K562 treated with DMSO at 1 percent for 24 hours (cell line): ENCODE data around the gene ATP1B3. TPM values are rescaled to one million over a fixed set of nuclear protein-coding genes. Genes with fewer than 3 reads are reported as not detected.

Experiments used
- total RNA-seq: library from RNA; unstranded; fragments of 300-600 nt; gene quantifications from 2 replicates; pipeline ENCODE4 v1.2.3, GENCODE V29; 2022; ENCODE audit warnings: low read depth; ENCODE audit not compliant: insufficient read depth

Gene ATP1B3
- total RNA-seq: 122 and 150 TPM in 2 replicates

DNA sequence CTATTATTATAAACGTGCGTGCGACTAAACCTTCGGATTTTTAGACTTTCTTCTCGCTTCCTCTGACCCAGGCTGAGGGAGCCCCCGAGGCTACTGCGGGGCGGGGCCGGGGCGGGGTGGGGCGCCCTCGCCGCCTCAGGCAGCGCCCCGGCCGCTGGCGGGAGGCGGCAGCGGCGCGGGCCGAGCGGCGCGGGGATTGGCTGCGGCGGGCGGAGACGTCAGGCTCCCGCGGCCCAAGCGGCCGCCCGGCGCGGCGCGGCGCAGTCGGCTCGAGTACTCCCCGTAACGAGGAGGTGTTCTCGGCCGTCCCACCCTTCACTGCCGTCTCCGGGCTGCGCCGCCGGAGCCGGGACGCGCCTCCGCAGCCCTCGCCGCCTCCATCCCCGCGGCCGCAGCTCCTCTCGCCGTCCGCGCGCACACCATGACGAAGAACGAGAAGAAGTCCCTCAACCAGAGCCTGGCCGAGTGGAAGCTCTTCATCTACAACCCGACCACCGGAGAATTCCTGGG lies at the start of gene ATP1B3:
TSS of gene ATP1B3 (plus strand) at position 263 of the 510 bp plus-strand sequence. CDS start at position 422, 159 bp downstream.

Other genes with a start within 250 kb of the ATP1B3 start
- gene RNF7, start 138.3 kb upstream of the ATP1B3 start, total RNA-seq: 88.9 and 92.0 TPM in 2 replicates
- not detected in 2 replicates for gene GRK7, start 113.2 kb upstream of the ATP1B3 start, total RNA-seq